ENCODE measurements around the gene SLC43A2. TPM values are rescaled to one million over a fixed set of nuclear protein-coding genes. Genes with fewer than 3 reads are reported as not detected.
"Not testable (repeated sequence)": the region's sequence is repeated elsewhere in the genome, so short reads cannot be mapped to it uniquely, and the experiment has no call there.

SLC43A2 gene
- total RNA-seq, 1 donor from 2014 or later, result 2.4 TPM

- H3K36me3 ChIP-seq (ENCODE audit: control insufficient read depth, insufficient read depth, low read length), result no peaks in the 10 kb centered on the region
- H3K27me3 ChIP-seq (ENCODE audit: control insufficient read depth, insufficient read depth, low read length), result no peaks in the 10 kb centered on the region
- TF ChIP-seq CTCF (IDR thresholded peaks at IDR 0.05; ENCODE audit: insufficient read depth, low read length, severe bottlenecking), result no peak
- no peak for DNase-seq (ENCODE audit: low read depth)
- H3K4me3 ChIP-seq (ENCODE audit: low read depth, low read length), result no peak overlapping the region
- no peak for FAIRE-seq
These were observed 62.0 kb downstream of the SLC43A2 start for GRCh38 chr17:1566505-1567199.

DNA sequence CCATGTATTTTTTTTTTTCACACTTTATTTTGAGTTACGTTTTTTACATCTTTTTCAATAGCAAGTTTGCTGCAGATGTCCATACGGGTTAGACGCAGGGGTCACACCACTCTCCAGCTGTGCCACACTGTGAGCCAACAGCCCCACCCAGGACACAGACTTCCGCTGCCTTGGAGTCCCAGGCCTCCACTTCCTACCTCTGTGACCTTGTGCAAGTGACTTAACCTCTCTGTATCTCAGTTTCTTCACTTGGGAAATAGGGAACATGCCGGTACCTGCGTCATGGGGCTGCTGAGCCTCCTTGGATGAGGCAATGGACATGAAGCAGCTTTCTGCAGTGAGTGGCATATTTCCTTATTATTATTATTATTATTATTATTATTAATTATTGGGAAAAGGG lies 62.8 kb downstream of the SLC43A2 start:
- DNase-seq (ENCODE audit: low read depth) (no peak), FAIRE-seq (no peak)
- no peak for TF ChIP-seq CTCF (IDR thresholded peaks at IDR 0.05; ENCODE audit: insufficient read depth, low read length, severe bottlenecking)
- no peaks in the 10 kb centered on the region for H3K27me3 ChIP-seq (ENCODE audit: control insufficient read depth, insufficient read depth, low read length)
- H3K36me3 ChIP-seq (ENCODE audit: control insufficient read depth, insufficient read depth, low read length), result no peaks in the 10 kb centered on the region
- no peak overlapping the region for H3K4me3 ChIP-seq (ENCODE audit: low read depth, low read length)

DNA sequence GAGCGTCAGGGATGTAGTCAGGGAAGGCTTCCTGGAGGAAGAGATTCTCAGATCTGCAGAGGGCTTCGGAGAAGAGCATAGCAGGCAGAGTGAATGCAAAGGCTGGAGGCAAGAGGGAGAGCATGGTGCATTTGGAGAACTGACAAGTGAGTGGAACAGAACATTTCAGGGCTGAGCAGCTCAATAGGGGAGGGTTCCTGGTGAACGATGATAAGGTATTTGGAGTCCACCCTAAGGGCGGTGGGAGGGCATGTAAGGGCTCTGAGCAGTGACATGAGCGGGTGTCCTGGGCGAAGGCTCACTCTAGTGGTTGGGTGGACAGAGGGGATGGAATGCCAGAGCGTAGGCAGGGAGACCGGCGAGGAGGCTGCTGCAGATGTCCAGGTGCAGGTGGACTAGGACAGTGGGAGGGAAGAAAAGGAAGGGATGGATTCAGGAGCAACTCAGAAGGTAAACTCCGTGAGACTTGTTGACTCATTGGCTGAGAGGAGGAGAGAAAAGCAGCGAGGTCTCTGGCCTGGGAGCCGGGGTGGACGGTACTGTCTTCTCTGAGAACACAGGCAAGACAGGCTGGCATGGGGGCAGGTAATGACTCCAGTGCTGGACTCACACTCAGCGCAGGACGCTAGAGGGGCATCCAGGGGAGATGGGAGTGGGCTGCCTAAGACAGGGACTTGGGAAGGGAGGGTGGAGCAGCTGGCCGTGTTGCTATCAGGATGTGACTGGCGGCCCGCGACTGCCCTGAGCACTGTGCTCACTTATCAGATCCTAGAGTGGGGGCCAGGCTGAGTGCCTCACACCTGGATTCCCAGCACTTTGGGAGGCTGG lies 64.6 kb downstream of the SLC43A2 start:
- Histone ChIP-seq H3K36me3 (ENCODE audit: control insufficient read depth, insufficient read depth, low read length) (peaks cover 1% of the 10 kb centered on the region), H3K4me3 (ENCODE audit: low read depth, low read length) (no peak overlapping the region), H3K27me3 (ENCODE audit: control insufficient read depth, insufficient read depth, low read length) (no peaks in the 10 kb centered on the region)
- no peak for TF ChIP-seq CTCF (IDR thresholded peaks at IDR 0.05; ENCODE audit: insufficient read depth, low read length, severe bottlenecking)
- DNase-seq (ENCODE audit: low read depth) (no peak), FAIRE-seq (no peak)

GRCh38 chr17:1563471-1563785 lies 65.2 kb downstream of the SLC43A2 start:
- not testable (repeated sequence) for DNase-seq (ENCODE audit: low read depth); H3K4me3 ChIP-seq (ENCODE audit: low read depth, low read length); H3K27me3 ChIP-seq (ENCODE audit: control insufficient read depth, insufficient read depth, low read length); H3K36me3 ChIP-seq (ENCODE audit: control insufficient read depth, insufficient read depth, low read length); FAIRE-seq

GRCh38 chr17:1562176-1562643 lies 66.4 kb downstream of the SLC43A2 start:
- H3K4me3 ChIP-seq (ENCODE audit: low read depth, low read length), result peak overlapping the region; percentile 80
- FAIRE-seq, result no peak
- peaks cover 3% of the 10 kb centered on the region for H3K36me3 ChIP-seq (ENCODE audit: control insufficient read depth, insufficient read depth, low read length)
- no peaks in the 10 kb centered on the region for H3K27me3 ChIP-seq (ENCODE audit: control insufficient read depth, insufficient read depth, low read length)
- no peak for TF ChIP-seq CTCF (IDR thresholded peaks at IDR 0.05; ENCODE audit: insufficient read depth, low read length, severe bottlenecking)
- no peak for DNase-seq (ENCODE audit: low read depth)

DNA sequence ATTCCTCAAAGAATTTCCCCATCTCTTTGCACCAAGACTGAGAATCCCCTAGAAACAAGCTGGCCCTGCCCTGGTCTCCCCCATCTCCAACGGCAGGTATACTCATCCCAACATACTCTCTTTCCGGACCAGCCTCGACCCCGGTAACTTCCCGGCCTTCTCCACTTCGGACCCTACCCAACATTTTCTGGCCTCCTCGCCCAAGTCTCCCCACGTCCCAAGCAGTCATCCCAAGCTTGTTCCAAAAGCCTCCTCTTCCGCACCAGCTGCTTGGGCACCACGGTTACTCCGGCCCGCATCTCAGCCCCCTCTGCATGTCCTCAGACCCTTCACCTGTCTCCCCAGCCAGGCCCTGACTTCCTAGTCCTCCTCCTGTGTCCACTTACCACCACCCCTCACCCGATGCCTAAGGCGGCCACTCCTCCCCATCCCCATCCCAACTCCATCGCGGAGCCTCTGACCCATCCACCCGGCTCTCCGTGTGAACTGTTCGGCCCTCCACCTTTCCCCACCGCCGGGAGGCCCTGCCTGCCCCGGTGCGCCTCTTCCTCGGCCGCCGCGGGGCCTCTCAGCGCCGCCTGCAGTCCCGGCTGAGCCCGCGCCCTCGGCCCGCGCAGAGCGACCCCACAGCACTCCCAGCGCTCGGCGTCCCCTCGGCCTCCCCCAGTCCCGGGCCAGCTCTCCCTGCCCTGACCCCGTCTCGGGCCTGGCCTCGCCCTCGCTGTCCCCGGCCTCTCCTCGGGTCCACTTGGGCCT lies 67.0 kb downstream of the SLC43A2 start:
- H3K4me3 ChIP-seq (ENCODE audit: low read depth, low read length), result peak overlapping the region; percentile 80
- H3K27me3 ChIP-seq (ENCODE audit: control insufficient read depth, insufficient read depth, low read length), result no peaks in the 10 kb centered on the region
- H3K36me3 ChIP-seq (ENCODE audit: control insufficient read depth, insufficient read depth, low read length), result peaks cover 3% of the 10 kb centered on the region
- no peak for DNase-seq (ENCODE audit: low read depth)
- no peak for FAIRE-seq
- TF ChIP-seq CTCF (IDR thresholded peaks at IDR 0.05; ENCODE audit: insufficient read depth, low read length, severe bottlenecking), result peak; percentile 36

All from bronchial epithelial cell (primary cell).